Vein endothelial cell (primary cell): Measurements from ENCODE around the gene ARFGAP2. TPM values are rescaled to one million over a fixed set of nuclear protein-coding genes. Genes with fewer than 3 reads are reported as not detected.

Experiments
- small RNA-seq: library from RNA; depleted of rRNA; stranded (forward); fragments of <200 nt; gene quantifications from one replicate; pipeline ENCODE3, GENCODE V24; 2012
- total RNA-seq: library from RNA; depleted of rRNA; stranded (reverse); fragments of >200 nt; gene quantifications from 2 replicates; pipeline ENCODE4 v1.2.3, GENCODE V29; 2012

ARFGAP2 gene
- 127 and 189 TPM in 2 replicates for total RNA-seq

GRCh38 chr11:47176328-47177228, at the start of gene ARFGAP2:
ARFGAP2 (minus strand) TSS chr11:47176879; CDS start chr11:47176853, 26 bp downstream.

GRCh38 chr11:47186076-47186699, 9.5 kb upstream of the ARFGAP2 start, which contains the start of gene PACSIN3:
PACSIN3 (minus strand) TSS chr11:47186434; CDS start chr11:47182727, 3,707 bp downstream.

Small RNAs within 50 kb of the gene (small RNA-seq; reads per million reads assigned to genes)
- not detected for gene MIR6745

Other genes with a start within 250 kb of the ARFGAP2 start
- 23.4 and 27.4 TPM in 2 replicates for gene CSTPP1, start 240.1 kb downstream of the ARFGAP2 start, total RNA-seq
- 11.2 and 26.1 TPM in 2 replicates for gene PACSIN3, start 9.6 kb upstream of the ARFGAP2 start, total RNA-seq
- 76.8 and 88.3 TPM in 2 replicates for gene DDB2, start 38.1 kb upstream of the ARFGAP2 start, total RNA-seq
- gene ACP2, start 71.9 kb upstream of the ARFGAP2 start, total RNA-seq = 34.6 and 43.1 TPM in 2 replicates
- 3.7 and 7.8 TPM in 2 replicates for gene NR1H3, start 81.1 kb upstream of the ARFGAP2 start, total RNA-seq
- 22.8 and 26.8 TPM in 2 replicates for gene MADD, start 93.3 kb upstream of the ARFGAP2 start, total RNA-seq
- gene MYBPC3, start 175.8 kb upstream of the ARFGAP2 start, total RNA-seq = not detected in 2 replicates
- under 0.01 TPM in 1 of 2 replicates, not detected in the other for gene SPI1, start 201.7 kb upstream of the ARFGAP2 start, total RNA-seq
- gene SLC39A13, start 231.7 kb upstream of the ARFGAP2 start, total RNA-seq = 63.6 and 80.4 TPM in 2 replicates
- 160 and 189 TPM in 2 replicates for gene PSMC3, start 249.6 kb upstream of the ARFGAP2 start, total RNA-seq